NCI-H748 treated with DMSO at 0.1 percent for 48 hours (cell line): ENCODE results near the gene RAB11FIP3.

Experiments used
- DNase-seq: peaks from one replicate; lab custom pipeline; 2025; lab: John Stamatoyannopoulos, UW

Gene RAB11FIP3

GRCh38 chr16:533391-534123, 108.1 kb downstream of the RAB11FIP3 start:
- DNase-seq: no peak

GRCh38 chr16:534135-534534, 108.7 kb downstream of the RAB11FIP3 start:
- DNase-seq: no peak

GRCh38 chr16:534856-535445, 109.5 kb downstream of the RAB11FIP3 start:
- DNase-seq: no peak

GRCh38 chr16:535446-536405, 110.3 kb downstream of the RAB11FIP3 start:
- DNase-seq: no peak

GRCh38 chr16:536746-537145, 111.3 kb downstream of the RAB11FIP3 start:
- no peak for DNase-seq

GRCh38 chr16:537415-538335, 112.2 kb downstream of the RAB11FIP3 start:
- no peak for DNase-seq

- DNase-seq: no peak
These were observed 114.6 kb downstream of the RAB11FIP3 start for GRCh38 chr16:539901-540530.

GRCh38 chr16:540645-541340, 115.3 kb downstream of the RAB11FIP3 start:
- DNase-seq: no peak

GRCh38 chr16:543301-544164, 118.1 kb downstream of the RAB11FIP3 start:
- no peak for DNase-seq

GRCh38 chr16:544517-544916, 119.1 kb downstream of the RAB11FIP3 start:
- DNase-seq: no peak

GRCh38 chr16:546909-547770, 121.7 kb downstream of the RAB11FIP3 start:
- no peak for DNase-seq

- no peak for DNase-seq
These were observed 123.1 kb downstream of the RAB11FIP3 start for GRCh38 chr16:548586-548985.

- no peak for DNase-seq
These were observed 124.3 kb downstream of the RAB11FIP3 start for GRCh38 chr16:549544-550263.

- DNase-seq: no peak
These were observed 125.8 kb downstream of the RAB11FIP3 start for GRCh38 chr16:551210-551609.

GRCh38 chr16:552171-552570, 126.7 kb downstream of the RAB11FIP3 start:
- no peak for DNase-seq

- DNase-seq: no peak
These were observed 128.3 kb downstream of the RAB11FIP3 start for GRCh38 chr16:553601-554296.

GRCh38 chr16:554297-554621, 128.8 kb downstream of the RAB11FIP3 start:
- no peak for DNase-seq
